GM18499 (cell line): ENCODE measurements around the gene KRT17.
"Not testable (repeated sequence)": the region's sequence is repeated elsewhere in the genome, so short reads cannot be mapped to it uniquely, and the experiment has no call there.

Source experiments
- ATAC-seq: cut with Tn5 transposase; IDR thresholded peaks from one replicate; pipeline ENCODE4 v1.9.1; 2021; ENCODE audit warnings: moderate number of reproducible peaks; ENCODE audit not compliant: insufficient read depth, unreplicated experiment

KRT17 gene

DNA sequence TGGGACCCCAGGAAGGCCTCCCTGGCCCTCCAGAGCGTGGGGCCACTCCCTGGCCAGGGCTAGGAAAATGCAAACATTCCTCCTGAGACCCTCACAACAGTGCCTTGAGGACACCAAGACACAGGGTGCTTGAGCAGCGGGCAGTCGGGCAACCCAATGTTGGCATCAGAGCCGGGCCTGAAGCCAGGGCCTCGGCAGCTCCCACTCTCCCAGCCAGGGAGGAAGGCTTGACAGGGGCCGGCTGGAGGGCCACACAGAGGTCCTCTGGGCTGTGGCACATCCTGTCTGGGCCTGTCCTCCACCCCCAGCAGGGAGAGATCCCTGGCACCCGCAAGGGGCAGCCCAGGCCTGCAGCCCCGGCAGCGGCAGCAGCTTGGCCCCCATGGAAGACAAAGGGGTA lies 12.3 kb upstream of the KRT17 start:
- ATAC-seq: no peak

DNA sequence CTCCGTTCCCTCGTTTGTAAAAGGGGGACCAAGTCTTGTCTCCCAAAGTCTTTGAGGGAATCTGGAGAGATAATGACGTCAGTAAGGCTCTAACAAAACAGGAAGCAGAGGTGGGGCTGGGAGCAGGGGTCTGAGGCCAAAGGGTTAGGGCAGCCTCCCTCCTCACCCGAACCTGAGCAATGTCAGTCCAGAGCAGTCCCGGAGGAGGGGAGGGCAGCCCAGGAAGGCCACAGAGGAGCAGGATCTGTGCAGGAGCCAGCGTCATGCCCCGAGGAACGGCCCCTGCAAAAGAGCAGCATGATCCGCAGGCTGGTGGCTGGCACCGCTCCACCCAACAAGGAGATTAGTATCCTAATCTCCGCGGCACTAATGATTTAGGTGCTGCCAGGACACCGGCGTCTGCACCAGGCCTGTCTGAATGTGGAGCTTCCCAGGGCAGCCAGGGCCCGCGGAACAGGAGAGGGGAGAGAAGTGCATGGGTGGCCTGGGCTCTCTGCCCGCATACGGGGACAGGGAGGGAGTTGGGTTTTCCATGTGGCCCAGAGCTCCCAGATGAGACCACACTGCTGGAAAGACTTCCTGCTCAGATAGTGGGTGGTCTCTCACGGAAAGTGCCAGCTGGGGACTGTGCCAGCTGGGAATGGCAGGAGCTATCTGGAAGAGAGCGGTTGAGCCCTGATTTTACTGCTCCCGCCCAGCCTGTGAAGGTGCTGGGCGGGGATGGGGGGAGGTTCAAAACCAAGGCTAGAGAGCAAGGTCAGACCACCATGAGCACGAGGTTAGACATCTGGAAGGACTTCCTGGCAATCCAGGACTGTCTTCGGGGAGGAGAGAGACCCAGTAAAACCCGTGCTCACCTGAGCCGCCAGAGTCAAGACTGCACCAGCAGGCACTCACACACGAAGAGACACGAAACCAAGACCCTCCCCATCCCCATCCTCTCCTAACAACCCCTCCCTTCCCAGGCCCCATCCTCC lies 11.0 kb upstream of the KRT17 start:
- ATAC-seq: no peak

DNA sequence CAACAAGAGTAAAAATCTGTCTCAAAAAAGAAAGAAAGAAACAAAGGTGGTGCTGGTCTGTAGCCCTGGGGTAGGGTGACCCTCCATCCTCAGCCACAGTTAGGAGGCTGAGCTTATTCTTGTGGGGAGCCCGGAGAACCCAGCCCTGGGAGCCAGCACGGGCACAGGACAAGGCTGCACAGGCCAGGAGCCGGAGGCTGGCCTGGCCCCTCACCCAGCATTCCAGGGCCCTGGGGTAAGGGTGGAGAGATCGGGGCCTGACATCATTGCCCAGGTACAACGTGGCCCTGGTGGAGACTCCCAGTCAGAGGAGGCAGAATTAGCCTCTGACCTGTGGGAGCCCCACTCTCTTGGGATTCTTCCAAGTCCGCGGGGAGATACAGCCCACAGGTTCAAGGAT lies 10.3 kb upstream of the KRT17 start:
- no peak for ATAC-seq

DNA sequence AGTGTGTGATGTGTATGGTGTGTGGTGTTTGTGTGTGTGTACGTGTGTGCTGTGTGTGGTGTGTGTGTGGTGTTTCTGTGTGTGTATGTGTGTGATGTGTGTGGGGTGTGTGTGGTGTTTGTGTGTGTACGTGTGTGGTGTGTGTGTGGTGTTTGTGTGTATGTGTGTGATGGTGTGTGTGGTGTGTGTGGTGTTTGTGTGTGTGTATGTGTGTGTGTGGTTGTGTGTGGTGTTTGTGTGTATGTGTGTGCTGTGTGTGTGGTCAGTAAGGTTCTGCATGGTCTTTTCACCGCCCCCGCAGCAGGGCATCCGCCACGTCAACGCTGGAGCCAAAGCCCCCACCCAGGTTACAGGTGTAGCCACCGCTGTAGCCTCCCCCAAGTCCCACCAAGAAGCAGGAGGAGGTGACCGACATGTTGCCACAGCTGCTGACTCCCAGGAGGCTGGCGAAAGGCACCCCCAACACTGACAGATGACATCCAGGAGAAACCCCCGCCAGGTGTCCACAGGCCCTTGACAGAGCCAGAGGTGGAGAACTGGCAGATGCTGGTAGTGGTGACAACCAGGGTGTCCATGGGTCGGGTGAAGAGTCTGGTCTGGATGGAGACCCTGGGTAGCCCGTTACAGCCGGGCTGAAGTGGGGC lies 9.3 kb upstream of the KRT17 start:
- no peak for ATAC-seq

DNA sequence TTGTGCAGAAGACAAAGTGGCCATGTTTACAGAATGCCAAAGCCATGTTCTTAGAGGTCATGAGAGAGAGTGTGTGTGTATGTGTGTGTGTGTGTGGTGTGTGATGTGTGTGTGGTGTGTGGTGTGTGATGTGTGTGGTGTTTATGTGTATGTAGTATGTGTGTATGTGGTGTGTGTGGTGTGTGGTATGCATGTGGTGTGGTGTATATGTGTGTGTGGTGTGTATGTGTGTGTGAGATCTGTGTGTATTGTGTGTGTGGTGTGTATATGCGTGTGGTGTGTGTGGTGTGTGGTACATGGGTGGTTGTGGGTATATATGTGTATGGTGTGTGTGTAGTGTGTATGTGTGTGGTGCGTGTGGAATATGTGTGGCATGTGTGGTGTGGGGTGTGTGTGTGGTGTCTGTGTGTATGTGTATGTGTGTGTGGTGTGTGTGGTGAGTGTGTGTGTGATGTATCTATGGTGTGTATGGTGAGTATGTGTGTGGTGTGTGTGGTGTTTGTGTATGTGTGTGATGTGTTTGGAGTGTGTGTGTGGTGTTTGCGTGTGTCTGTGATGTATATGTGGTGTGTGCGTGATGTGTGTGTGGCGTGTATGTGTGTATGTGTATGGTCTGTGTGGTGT lies 8.2 kb upstream of the KRT17 start:
- no peak for ATAC-seq

DNA sequence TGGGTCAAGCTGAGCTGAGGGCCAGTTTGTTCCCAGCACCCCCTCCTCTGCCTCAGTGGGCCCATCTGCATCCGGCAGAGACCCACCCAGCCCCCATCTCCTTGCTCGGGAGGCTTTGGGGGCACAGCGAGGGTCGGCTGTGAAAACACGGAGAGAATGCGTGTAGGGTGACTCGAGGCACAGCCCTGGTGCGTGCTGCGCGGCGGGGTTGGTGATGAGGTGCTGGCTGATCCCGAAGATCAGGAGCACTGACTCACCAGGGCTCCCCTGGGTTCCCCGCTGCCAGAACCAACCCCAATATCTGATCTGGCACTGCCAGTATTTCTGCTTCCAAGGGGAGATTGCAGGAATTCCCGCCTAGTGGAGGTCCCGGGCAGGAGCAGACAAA lies 7.5 kb upstream of the KRT17 start:
- no peak for ATAC-seq

DNA sequence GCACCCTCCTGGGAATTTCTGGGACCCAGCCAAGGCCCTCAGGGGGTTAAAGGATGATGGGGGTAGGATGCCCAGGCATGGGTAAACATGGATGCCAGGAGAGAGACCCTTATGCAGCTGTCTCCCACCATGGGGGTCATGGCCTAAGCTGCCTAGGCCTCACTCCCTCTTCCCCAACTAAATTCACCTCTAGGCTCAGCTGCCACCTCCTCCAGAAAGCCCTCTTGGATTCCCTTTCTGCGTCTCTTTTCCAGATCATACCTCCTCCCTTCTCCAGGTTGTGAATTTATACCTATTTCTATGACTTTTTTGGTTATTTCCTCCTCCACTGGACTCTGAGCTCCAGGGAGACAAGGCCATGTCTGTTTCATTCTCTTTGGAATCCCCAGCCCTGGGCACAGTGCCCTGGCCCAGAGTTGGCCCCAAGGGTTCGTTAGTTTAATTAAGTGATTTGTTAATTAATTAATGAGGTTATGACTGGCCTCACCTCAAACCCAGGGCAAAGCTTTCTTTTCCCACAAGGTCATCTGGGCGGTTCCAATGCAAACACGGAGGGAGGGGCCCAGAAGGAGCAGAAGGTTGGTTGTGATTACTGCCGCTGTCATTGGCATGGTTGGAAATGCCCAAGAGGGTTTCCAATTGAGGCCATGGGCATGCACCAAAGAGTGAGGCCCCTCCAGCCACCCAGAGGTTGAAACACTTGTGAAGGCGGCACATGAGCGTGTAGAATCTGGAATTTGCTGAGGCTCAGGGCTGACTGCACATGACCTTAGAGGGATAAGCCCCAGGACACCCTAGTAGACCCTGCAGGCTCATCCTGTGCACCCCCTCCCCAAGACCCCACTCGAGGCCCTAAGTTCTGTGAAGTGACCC lies 6.9 kb upstream of the KRT17 start:
- no peak for ATAC-seq

DNA sequence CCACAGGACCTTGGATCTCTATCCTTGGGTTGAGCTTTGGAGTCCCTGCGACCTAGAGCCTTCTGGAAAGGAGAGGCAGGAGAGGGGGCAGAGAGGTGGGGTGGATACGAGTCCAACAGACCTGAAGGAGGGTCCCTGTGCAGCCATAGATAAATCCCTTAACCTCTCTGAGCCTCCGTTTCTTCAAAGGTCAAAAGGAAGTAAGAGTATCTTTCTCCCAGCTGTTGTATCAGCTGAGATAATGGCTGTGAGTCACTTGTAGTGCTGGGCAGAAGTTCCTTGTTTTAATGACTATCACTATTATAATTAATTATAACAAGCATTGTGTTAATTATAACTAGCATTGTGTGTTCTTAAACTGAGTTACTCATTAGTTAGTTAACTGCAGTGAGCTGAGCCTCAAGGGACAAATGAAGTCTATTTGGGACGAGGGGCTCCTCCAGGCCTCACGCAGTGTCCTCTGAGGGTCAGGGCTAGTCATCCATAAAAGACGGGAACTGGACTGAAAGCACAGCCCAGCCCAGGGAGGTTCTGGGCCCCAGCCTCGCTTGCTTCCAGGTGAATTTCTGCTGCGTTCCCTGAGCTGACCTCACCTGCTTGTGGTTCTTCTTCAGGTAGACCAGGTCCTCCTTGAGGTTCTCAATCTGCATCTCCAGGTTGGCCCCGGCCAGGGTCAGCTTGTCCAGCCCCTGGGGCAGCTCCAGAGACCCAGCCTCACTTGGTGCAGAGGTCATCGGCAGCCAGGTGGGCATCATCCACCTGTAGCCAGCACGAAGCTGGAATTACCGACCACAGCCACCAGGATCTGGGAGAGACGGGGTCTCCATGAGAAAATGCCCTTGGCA lies 5.7 kb upstream of the KRT17 start:
- no peak for ATAC-seq

DNA sequence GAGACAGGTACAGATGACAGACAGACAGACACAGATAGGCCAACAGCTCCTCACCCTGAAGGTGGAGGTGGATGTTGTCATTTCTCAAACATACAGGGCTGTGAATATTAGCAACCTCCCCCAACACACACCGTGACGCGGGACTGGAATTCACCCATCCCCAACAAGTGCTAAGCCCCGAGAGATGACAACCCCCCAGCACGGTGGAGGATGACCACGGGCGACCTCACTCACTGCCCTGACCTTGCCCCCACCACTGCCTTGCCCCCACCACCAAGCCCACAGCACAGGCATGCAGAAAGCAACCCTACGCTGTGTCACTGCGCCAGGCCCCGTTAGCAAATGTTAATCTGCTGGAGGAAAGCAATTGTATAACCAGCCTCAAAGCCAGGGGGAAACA lies 4.9 kb upstream of the KRT17 start:
- no peak for ATAC-seq

DNA sequence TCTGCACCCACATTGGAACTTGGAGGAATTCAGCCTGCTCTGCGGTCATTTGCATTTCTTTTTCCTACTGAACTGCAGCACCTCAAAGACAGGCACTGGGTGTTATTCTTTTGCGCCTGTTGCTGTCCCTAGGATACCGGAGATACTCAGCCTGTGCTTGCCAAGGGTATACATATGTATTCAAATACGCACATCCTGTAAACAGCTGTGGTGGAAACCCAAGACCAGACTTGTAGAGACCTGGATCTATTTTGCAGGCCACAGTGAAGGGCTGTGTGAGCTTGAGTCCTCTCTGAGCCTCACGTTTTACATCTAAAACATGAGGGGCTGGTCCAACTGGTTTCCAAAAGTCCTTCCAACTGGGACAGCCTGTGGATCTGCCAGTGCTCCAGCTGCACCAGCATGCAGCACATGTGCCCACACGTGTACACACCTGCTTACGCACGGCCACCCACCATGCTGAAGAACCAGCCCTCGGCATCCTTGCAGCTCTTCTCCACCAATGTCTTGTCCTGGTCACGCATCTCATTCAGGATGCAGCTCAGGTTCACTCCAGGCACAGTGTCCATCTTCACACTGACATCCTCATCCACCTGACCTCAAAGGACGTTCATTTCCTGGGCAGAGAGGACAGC lies 4.4 kb upstream of the KRT17 start:
- not testable (repeated sequence) for ATAC-seq

DNA sequence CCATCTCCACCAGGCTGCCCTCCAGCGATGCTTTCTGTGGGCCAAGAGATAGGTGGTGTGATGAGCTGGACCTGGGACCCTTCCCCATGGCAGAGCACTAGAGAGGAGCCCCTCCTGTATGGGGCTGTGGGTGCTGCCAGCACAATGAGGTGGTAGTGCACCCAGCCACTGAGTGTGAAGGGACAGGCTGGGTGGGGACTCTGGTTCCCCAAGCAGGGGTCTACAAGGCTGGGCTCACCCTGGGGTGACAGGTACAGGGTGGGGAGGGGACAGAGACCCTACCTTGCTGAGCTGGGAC lies 3.6 kb upstream of the KRT17 start:
- not testable (repeated sequence) for ATAC-seq

DNA sequence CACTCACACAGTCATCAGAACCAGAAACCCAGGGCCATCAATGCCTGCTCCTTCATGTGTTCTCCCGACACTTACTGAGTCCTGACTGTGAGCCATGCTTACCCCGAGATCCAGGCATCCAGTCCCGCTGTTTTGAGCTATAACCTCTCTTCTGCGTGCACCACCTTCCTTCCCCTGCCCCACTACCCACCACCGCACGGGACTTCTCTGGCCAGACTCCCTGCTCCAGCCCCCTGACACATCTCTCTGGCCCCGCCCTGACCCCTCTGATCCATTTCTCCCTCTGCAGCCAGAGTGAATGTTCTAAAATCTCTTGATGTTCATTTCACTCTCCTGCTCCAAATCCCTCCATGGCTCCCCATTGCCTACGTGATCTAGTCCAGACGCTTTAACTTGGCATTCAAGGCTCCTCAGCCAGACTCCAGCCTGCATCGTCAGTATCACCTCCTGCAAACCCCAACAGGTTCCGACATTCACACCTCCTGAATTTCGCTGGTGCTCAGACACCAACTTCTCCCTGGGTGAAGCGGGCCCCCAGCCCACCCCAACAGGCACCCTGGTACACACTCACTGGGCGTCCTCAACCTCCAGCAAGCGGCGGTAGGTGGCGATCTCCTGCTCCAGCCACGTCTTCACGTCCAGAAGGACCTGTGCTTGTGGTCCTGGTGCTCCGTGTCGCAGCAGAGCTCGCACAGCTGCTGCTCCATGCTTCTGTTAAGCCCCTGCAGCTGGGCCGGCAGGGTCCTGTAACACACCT lies 3.1 kb upstream of the KRT17 start:
- ATAC-seq: no peak

DNA sequence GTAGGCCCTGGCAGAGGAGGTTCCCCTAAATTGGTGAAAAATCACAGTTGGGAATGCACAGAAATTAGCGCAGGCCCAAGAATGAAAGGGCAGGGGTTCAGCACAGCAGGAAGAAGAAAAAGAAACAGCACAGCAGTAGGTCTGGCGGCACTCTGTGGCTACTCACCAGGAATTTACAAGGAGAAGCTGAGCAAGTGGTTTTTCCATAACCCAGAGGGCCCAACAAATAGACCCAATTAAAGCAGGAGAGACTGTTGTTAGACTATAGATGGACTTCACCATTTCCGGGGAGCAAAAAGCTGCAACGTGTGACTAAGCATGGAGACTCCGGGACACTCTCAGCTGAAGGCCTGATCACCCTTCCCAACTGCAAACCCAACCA lies 2.5 kb upstream of the KRT17 start:
- not testable (repeated sequence) for ATAC-seq

DNA sequence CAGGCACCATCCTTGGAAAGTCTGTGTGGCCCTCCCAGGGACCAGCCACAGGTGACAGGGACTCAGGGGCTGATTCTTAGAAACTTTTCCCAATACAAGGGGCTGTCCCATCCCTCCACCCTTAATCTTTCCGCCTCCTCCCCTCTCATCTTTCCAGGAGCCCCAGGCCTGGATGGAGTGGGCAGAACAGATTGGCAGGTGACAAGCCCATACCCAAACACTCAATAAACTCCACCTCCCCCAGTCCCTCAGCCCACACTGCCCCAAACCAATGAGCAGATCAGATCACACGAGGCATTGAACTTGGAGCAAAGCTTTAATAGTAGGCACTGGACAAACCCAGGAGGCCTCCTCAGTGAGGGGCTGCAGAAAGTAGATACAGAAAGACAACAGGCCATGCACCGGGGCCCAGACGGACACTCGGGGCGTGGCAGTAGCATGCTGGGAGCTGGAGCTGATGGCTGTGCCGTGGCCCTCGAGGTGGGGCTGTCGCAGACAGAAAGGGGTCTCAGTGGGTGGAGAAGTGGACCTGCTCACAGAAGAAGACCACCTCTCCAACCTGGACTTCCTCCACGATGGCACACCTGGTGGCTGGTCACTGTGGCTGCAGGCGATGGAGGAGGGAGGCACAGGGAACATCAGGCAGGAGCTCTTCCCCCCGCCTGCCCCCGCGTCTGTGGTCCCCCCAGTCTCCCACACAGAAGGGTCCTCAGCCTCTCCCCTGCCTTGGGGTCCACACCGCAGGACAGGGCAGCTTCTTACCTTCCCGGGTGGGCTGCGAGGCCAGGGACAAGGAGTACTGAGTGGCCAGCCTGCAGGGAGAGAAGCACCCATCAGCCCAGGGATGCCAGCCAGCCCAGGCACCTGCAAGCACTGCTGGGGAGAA lies 1.9 kb upstream of the KRT17 start:
- not testable (repeated sequence) for ATAC-seq

DNA sequence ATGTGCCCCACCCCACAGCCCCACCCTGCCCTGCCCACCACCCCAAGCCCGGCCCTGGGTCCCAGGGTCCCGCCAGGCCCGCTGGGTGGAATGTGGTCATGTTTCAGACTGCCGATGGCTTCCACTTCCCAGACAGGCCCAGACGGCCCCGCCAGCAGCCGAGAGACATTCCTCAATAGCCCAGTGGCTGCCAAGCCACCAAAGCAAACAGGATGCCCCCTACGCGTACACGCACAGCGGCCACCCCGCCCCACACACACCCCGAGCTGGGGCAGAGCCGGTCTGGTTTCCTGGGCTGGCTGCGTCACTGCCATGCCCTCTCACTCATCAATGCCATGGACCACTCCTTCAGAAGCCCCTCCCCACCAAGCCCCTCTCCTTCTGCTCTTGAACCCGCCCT lies 1.2 kb upstream of the KRT17 start:
- ATAC-seq: no peak

DNA sequence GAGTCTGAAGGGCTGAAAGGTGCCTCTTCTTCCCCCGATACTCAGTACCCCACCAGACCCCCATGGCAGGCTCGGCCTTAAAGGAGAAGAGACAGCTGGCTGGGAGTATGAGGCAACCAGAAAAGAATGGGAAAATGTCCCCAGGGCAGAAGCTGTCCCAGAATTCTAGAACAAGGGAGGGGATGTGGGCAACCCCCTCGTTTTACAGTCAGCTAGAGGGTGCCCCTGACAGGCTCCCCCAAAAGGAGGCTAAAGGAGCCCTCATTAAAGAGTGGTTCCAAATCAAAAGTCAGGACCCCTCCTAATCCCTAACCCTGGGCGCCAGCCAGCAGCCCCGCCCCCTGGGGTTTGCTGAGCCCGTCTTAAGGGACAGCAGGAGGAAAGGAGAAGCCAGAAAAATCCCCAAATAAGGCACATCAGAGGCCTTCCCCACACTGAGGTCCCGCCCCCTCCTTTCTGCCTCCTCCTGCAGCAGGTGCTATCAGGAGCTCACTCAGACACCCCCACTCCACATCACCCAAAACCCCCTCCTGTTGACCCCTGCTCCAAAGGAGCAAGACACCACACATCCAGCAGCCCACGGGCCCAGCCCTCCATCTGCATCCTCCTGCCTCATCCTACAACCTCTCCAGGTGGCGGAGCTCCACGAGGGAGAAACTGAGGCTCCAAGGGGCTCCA lies 1.1 kb downstream of the KRT17 start:
- ATAC-seq: not testable (repeated sequence)
